ENCODE results near the gene KIF26B. TPM values are rescaled to one million over a fixed set of nuclear protein-coding genes. Genes with fewer than 3 reads are reported as not detected.
"Not testable (repeated sequence)": the region's sequence is repeated elsewhere in the genome, so short reads cannot be mapped to it uniquely, and the experiment has no call there.

Gene KIF26B
- total RNA-seq, 2 experiments from 2014 or later, result not detected

DNA sequence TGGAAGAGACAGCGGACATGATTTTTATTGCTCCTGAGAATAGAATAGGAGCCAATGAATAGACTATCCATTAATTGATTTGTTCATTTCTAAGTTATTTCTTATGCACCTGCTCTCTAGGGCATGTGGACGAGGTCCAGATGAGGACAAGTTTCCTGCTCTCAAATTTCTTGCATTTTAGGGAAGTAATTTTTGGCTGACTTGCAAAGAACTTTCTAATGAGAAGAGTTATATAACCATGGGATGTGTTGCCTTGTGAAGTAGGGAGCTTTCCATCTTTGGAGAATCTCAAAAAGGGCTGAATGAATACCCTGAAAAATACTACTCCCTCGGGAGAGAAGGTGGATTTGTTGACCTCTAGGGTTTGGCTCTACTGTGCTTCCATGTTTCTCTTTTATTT lies 243.0 kb downstream of the KIF26B start:
- Histone ChIP-seq H3K9me3 (ENCODE audit: low read length) (no peaks in the 10 kb centered on the region), H3K9me2 (ENCODE audit: insufficient read depth, low read length) (no peaks in the 10 kb centered on the region), H3K36me3 (ENCODE audit: insufficient read depth, low read length) (no peaks in the 10 kb centered on the region), H3K4me2 (ENCODE audit: low read length) (no peak overlapping the region), H3K4me3 (ENCODE audit: low read depth, low read length, poor library complexity, severe bottlenecking) (no peak overlapping the region), H4K20me1 (ENCODE audit: insufficient read depth, low read length) (no peaks in the 10 kb centered on the region), H2AFZ (ENCODE audit: low read length) (no peak overlapping the region), H3K4me1 (ENCODE audit: insufficient read depth, low read length, poor library complexity, severe bottlenecking) (no peaks in the 10 kb centered on the region), H3K79me2 (ENCODE audit: insufficient read depth, low read depth, low read length) (no peaks in the 10 kb centered on the region), H3K27ac (ENCODE audit: low read depth, low read length, poor library complexity, severe bottlenecking) (no peak overlapping the region)
- no peak for DNase-seq (ENCODE audit: low spot score)
- BruUV-seq (replicated peaks), result no TSS peak
- POLR2A ChIA-PET, result interaction anchor here (1.2 kb wide), 1 partner anchor 823 kb away, joined by 6 read pairs; no protein-coding TSS in a partner anchor
- CTCF ChIA-PET (ENCODE audit: unreplicated experiment), result no interaction called here
- intact Hi-C loops (cut with micrococcal nuclease; ENCODE audit: unreplicated experiment), result no loop called here
- no peak for TF ChIP-seq EZH2phosphoT487 (IDR thresholded peaks at IDR 0.05; ENCODE audit: borderline replicate concordance, low read depth, low read length)
- TF ChIP-seq, protein P1, sequence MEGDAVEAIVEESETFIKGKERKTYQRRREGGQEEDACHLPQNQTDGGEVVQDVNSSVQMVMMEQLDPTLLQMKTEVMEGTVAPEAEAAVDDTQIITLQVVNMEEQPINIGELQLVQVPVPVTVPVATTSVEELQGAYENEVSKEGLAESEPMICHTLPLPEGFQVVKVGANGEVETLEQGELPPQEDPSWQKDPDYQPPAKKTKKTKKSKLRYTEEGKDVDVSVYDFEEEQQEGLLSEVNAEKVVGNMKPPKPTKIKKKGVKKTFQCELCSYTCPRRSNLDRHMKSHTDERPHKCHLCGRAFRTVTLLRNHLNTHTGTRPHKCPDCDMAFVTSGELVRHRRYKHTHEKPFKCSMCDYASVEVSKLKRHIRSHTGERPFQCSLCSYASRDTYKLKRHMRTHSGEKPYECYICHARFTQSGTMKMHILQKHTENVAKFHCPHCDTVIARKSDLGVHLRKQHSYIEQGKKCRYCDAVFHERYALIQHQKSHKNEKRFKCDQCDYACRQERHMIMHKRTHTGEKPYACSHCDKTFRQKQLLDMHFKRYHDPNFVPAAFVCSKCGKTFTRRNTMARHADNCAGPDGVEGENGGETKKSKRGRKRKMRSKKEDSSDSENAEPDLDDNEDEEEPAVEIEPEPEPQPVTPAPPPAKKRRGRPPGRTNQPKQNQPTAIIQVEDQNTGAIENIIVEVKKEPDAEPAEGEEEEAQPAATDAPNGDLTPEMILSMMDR (conservative IDR thresholded peaks at IDR 0.05; ENCODE audit: low read length), result no peak

DNA sequence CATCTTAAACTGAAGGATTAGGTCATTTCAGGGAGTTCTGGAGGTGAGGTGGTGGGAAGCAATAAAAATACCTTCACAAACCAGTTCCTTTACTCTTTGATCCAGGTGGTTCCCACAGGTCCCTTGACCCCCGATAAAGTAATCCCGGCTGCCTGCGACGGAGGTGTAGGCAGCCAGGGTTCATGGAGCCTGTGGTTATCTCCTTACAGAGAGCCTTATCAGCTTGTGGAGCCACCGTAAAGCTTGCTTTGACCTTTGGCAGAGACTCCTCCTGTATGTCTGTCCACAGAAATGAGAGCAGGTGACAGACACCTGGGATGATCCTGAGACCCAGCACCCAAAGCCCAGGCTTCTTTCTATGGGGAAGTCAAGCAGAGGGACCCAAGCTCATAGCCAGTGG lies 243.4 kb downstream of the KIF26B start:
- Histone ChIP-seq H3K4me1 (ENCODE audit: insufficient read depth, low read length, poor library complexity, severe bottlenecking) (no peaks in the 10 kb centered on the region), H3K79me2 (ENCODE audit: insufficient read depth, low read depth, low read length) (no peaks in the 10 kb centered on the region), H3K4me2 (ENCODE audit: low read length) (no peak overlapping the region), H3K4me3 (ENCODE audit: low read depth, low read length, poor library complexity, severe bottlenecking) (no peak overlapping the region), H3K27ac (ENCODE audit: low read depth, low read length, poor library complexity, severe bottlenecking) (no peak overlapping the region), H3K36me3 (ENCODE audit: insufficient read depth, low read length) (no peaks in the 10 kb centered on the region), H3K9me3 (ENCODE audit: low read length) (no peaks in the 10 kb centered on the region), H2AFZ (ENCODE audit: low read length) (no peak overlapping the region), H4K20me1 (ENCODE audit: insufficient read depth, low read length) (no peaks in the 10 kb centered on the region), H3K9me2 (ENCODE audit: insufficient read depth, low read length) (no peaks in the 10 kb centered on the region)
- no peak for DNase-seq (ENCODE audit: low spot score)
- BruUV-seq (replicated peaks), result no TSS peak
- intact Hi-C loops (cut with micrococcal nuclease; ENCODE audit: unreplicated experiment), result no loop called here
- no peak for TF ChIP-seq EZH2phosphoT487 (IDR thresholded peaks at IDR 0.05; ENCODE audit: borderline replicate concordance, low read depth, low read length)
- ChIA-PET CTCF (ENCODE audit: unreplicated experiment) (no interaction called here), POLR2A (interaction anchor here (1.2 kb wide), 1 partner anchor 823 kb away, joined by 6 read pairs; no protein-coding TSS in a partner anchor)

DNA sequence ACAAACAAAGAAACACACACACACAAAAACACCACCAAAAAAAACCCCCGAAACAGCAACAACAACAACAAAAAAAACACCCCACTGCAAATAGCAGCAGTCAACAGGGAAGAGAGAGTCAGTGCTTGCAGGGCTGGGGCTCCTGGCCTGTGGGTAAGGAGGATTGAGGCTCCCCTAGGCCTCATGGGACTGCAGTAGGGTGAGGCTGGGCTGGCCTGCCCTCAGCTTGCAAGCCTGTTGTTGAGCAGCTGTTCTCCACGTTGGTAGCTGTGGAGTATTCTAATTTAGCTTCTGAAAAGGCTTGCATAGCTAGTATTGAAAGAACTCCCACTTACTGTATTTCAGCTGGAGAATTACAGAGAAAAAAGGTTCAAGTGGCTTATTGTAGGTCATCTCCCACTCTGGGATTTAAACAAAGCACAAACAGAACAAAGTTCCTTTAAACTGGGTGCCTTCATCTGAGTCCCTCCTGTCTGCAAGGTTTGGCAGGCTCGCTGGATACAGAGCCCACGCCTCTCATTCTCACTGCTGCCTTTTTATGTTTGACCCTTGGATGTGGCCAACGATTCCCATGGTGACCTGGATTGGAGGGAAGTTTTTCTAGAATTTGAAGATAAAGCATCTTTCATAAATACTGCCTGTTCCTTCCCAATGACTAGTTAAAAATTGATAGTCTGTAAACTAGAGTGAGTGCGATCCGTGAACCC lies 247.2 kb downstream of the KIF26B start:
- POLR2A ChIA-PET, result interaction anchor here (1.0 kb wide), 1 partner anchor 11 kb away, joined by 4 read pairs; no protein-coding TSS in a partner anchor
- intact Hi-C loops (cut with micrococcal nuclease; ENCODE audit: unreplicated experiment), result no loop called here
- Histone ChIP-seq H3K9me3 (ENCODE audit: low read length) (no peaks in the 10 kb centered on the region), H3K9me2 (ENCODE audit: insufficient read depth, low read length) (no peaks in the 10 kb centered on the region), H2AFZ (ENCODE audit: low read length) (no peak overlapping the region), H4K20me1 (ENCODE audit: insufficient read depth, low read length) (no peaks in the 10 kb centered on the region), H3K27ac (ENCODE audit: low read depth, low read length, poor library complexity, severe bottlenecking) (no peak overlapping the region), H3K4me1 (ENCODE audit: insufficient read depth, low read length, poor library complexity, severe bottlenecking) (no peaks in the 10 kb centered on the region), H3K36me3 (ENCODE audit: insufficient read depth, low read length) (no peaks in the 10 kb centered on the region), H3K79me2 (ENCODE audit: insufficient read depth, low read depth, low read length) (no peaks in the 10 kb centered on the region), H3K4me2 (ENCODE audit: low read length) (no peak overlapping the region), H3K4me3 (ENCODE audit: low read depth, low read length, poor library complexity, severe bottlenecking) (no peak overlapping the region)
- no TSS peak for BruUV-seq (replicated peaks)
- CTCF ChIA-PET (ENCODE audit: unreplicated experiment), result no interaction called here
- DNase-seq (ENCODE audit: low spot score), result no peak
- no peak for TF ChIP-seq EZH2phosphoT487 (IDR thresholded peaks at IDR 0.05; ENCODE audit: borderline replicate concordance, low read depth, low read length)
- TF ChIP-seq, protein P1 (conservative IDR thresholded peaks at IDR 0.05; ENCODE audit: low read length), result no peak

DNA sequence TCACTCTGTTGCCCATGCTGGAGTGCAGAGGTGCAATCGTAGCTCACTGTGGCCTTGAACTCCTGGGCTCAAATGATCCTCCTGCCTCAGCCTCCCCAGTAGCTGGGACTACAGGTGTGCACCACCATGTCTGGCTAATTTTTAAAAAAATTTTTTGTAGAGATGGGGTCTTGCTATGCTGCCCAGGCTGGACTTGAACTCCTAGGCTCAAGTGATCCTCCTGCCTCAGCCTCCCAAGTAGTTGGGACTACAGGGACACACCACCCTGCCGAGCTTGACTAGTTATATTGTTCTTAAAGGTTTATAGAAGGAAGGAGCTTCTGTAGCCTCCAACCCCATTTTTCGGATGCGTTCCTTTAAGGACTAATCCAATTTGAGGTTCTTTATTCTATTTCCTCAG lies 248.2 kb downstream of the KIF26B start:
- H3K4me2 ChIP-seq (ENCODE audit: low read length); H3K9me2 ChIP-seq (ENCODE audit: insufficient read depth, low read length); H4K20me1 ChIP-seq (ENCODE audit: insufficient read depth, low read length); DNase-seq (ENCODE audit: low spot score); intact Hi-C loops (cut with micrococcal nuclease; ENCODE audit: unreplicated experiment); BruUV-seq (replicated peaks); H3K79me2 ChIP-seq (ENCODE audit: insufficient read depth, low read depth, low read length); H2AFZ ChIP-seq (ENCODE audit: low read length); H3K9me3 ChIP-seq (ENCODE audit: low read length); H3K36me3 ChIP-seq (ENCODE audit: insufficient read depth, low read length); H3K4me3 ChIP-seq (ENCODE audit: low read depth, low read length, poor library complexity, severe bottlenecking); H3K27ac ChIP-seq (ENCODE audit: low read depth, low read length, poor library complexity, severe bottlenecking); H3K4me1 ChIP-seq (ENCODE audit: insufficient read depth, low read length, poor library complexity, severe bottlenecking); CTCF ChIA-PET (ENCODE audit: unreplicated experiment): not testable (repeated sequence)
- POLR2A ChIA-PET, result interaction anchor here (0.6 kb wide), 1 partner anchor 22 kb away, joined by 7 read pairs; no protein-coding TSS in a partner anchor

Data from OCI-LY7 (cell line).